ENCODE measurements around the gene DYNC2H1. TPM values are rescaled to one million over a fixed set of nuclear protein-coding genes. Genes with fewer than 3 reads are reported as not detected.

DYNC2H1 gene
- total and polyA plus RNA-seq, 7 donors = 0.79 to 2.3 (median 1.3) TPM

DNA sequence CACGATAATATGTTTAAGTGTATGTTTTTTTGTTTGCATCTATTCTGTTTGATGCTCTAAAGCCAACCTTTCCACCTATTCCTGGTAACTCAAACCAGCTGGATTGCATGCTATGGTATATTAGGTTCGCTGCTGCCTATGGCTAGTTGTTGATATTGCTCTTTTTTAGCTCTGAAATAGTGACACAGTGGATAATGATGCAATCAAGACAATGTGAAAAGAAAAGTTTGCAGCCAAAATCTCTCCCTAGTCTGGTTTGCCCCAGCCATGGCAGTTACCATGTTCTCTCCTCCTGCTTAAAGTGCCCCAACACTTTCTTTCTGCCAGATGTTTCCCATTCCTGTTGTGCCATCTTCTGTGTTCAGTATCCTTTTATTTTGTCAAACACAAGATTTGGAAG is 269.7 kb downstream of the DYNC2H1 start:
- TF ChIP-seq, protein P1, sequence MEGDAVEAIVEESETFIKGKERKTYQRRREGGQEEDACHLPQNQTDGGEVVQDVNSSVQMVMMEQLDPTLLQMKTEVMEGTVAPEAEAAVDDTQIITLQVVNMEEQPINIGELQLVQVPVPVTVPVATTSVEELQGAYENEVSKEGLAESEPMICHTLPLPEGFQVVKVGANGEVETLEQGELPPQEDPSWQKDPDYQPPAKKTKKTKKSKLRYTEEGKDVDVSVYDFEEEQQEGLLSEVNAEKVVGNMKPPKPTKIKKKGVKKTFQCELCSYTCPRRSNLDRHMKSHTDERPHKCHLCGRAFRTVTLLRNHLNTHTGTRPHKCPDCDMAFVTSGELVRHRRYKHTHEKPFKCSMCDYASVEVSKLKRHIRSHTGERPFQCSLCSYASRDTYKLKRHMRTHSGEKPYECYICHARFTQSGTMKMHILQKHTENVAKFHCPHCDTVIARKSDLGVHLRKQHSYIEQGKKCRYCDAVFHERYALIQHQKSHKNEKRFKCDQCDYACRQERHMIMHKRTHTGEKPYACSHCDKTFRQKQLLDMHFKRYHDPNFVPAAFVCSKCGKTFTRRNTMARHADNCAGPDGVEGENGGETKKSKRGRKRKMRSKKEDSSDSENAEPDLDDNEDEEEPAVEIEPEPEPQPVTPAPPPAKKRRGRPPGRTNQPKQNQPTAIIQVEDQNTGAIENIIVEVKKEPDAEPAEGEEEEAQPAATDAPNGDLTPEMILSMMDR (IDR thresholded peaks at IDR 0.05) = no peak
- Histone ChIP-seq H3K36me3 (ENCODE audit: insufficient read depth in 1 of 2, low read depth in 1 of 2) (no peaks in the 10 kb centered on the region), H3K9me3 (no peaks in the 10 kb centered on the region), H3K27me3 (ENCODE audit: insufficient read depth in 3 of 3, low read length in 2 of 3) (no peaks in the 10 kb centered on the region), H3K27ac (no peak overlapping the region), H3K4me3 (no peak overlapping the region), H3K4me1 (no peaks in the 10 kb centered on the region)
- intact Hi-C loops (cut with DNase I) = loop anchor here in 1 of 2 donors (10.0 kb wide), 1 partner anchor 1846 kb away; no protein-coding TSS in a partner anchor
- DNase-seq = no peak
- no peak for ATAC-seq
- 64 to 72% (median 71%) methylated on average over 2 of the region's 2 CpGs for WGBS, 3 donors

DNA sequence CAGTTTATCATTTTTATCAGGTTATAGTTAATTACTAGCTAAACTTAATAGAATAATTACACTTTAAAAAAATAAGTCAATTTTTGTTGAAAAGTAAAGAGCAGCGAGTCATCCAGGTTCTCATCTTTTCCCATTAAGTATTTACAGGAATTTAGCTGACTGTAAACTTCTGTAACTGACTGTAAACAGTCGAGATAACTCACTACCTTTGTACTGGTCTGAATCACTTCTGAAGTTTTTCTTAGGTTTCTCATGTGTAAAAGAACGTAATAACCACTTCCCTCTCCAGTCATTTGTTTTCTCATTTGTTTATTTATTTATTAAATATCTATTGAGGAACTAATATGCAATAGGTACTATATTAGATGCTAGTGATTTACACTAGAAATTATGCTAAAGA is 270.8 kb downstream of the DYNC2H1 start:
- intact Hi-C loops (cut with DNase I) = no loop called here
- Histone ChIP-seq H3K27ac (no peak overlapping the region), H3K27me3 (ENCODE audit: insufficient read depth in 3 of 3, low read length in 2 of 3) (no peaks in the 10 kb centered on the region), H3K36me3 (ENCODE audit: insufficient read depth in 1 of 2, low read depth in 1 of 2) (no peaks in the 10 kb centered on the region), H3K4me1 (no peaks in the 10 kb centered on the region), H3K9me3 (no peaks in the 10 kb centered on the region), H3K4me3 (no peak overlapping the region)
- WGBS, 3 donors = 90 to 95% (median 90%) methylated on average over 3 of the region's 3 CpGs
- ATAC-seq (no peak), DNase-seq (no peak)
- TF ChIP-seq, protein P1 (IDR thresholded peaks at IDR 0.05) = no peak

DNA sequence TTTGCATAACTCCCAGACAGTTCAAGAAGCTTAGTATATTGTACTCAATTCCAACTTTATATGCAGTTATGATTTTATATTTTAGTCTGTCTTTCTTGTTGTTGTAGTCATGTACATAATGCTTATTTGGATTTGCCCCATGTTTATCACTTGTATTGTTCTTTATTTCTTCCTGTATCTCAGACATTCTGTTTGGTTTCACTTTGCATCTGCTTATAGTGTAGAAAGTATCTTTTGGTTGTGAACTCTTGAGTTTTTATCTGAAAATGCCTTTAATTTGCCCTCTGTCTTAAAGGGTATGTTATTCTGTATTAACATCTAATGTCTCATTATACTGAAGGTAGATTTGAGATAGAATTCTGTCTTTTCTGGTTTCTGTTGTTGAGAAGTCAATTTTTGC is 275.4 kb downstream of the DYNC2H1 start:
- TF ChIP-seq, protein P1 (IDR thresholded peaks at IDR 0.05) = no peak
- no peaks in the 10 kb centered on the region for H3K36me3 ChIP-seq (ENCODE audit: insufficient read depth in 1 of 2, low read depth in 1 of 2)
- ATAC-seq = no peak
- H3K4me1 ChIP-seq = no peaks in the 10 kb centered on the region
- no peak for DNase-seq
- intact Hi-C loops (cut with DNase I) = no loop called here
- H3K27me3 ChIP-seq (ENCODE audit: insufficient read depth in 3 of 3, low read length in 2 of 3) = no peaks in the 10 kb centered on the region
- no peak overlapping the region for H3K27ac ChIP-seq
- H3K4me3 ChIP-seq = no peak overlapping the region
- H3K9me3 ChIP-seq = no peaks in the 10 kb centered on the region

DNA sequence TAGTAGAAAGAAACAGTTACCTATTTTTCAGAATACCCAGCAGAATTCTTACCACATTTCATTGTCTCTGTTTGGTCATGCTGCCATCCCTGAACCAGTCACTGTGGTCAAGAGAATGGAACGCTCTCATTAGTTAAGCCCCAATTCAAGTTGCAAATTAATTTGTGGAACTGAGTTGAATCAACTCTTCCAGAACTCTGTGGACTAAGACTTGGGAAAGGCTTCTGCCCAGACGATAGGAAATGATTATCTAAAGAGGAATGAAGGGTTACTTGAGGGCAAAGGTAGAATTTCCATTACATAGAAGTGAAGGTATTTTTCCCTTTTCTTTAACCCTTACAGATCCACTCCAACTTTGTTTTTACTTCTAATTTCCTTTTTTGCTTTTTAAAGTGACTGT is 286.4 kb downstream of the DYNC2H1 start:
- Histone ChIP-seq H3K9me3 (no peaks in the 10 kb centered on the region), H3K36me3 (ENCODE audit: insufficient read depth in 1 of 2, low read depth in 1 of 2) (no peaks in the 10 kb centered on the region), H3K4me1 (no peaks in the 10 kb centered on the region), H3K27ac (no peak overlapping the region), H3K27me3 (ENCODE audit: insufficient read depth in 3 of 3, low read length in 2 of 3) (no peaks in the 10 kb centered on the region), H3K4me3 (no peak overlapping the region)
- no peak for DNase-seq
- ATAC-seq = no peak
- WGBS, 3 donors = 32 to 46% (median 43%) methylated on average over 2 of the region's 2 CpGs
- TF ChIP-seq, protein P1 (IDR thresholded peaks at IDR 0.05) = no peak
- intact Hi-C loops (cut with DNase I) = no loop called here

DNA sequence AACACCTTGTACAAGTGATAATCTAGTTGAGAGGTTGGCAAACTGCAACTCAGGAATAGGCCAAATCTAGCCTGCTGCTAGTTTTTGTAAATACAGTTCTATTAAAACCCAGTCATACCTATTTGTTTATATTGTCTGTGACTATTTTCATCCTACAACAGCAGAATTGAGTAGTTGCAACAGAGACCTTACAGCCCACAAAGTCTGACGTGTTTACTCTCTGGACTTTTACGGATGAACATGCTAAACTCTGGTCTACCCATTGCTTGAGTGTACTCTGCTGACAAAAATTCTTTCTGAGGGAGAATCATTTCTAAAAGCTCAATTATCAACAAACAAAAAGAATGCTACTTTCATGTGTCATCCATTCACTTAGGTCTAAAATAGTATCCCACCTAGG is 287.0 kb downstream of the DYNC2H1 start:
- ATAC-seq (no peak), DNase-seq (no peak)
- no peak overlapping the region for H3K4me3 ChIP-seq
- H3K9me3 ChIP-seq = no peaks in the 10 kb centered on the region
- H3K27me3 ChIP-seq (ENCODE audit: insufficient read depth in 3 of 3, low read length in 2 of 3) = no peaks in the 10 kb centered on the region
- WGBS, 3 donors = 93 to 94% (median 93%) methylated on average over 2 of the region's 2 CpGs
- H3K27ac ChIP-seq = no peak overlapping the region
- H3K36me3 ChIP-seq (ENCODE audit: insufficient read depth in 1 of 2, low read depth in 1 of 2) = no peaks in the 10 kb centered on the region
- intact Hi-C loops (cut with DNase I) = no loop called here
- H3K4me1 ChIP-seq = no peaks in the 10 kb centered on the region
- TF ChIP-seq, protein P1 (IDR thresholded peaks at IDR 0.05) = no peak

Data from psoas muscle (tissue), 8 donors.